OCI-LY3 (cell line): ENCODE measurements around the gene LHPP.

Experiments used
- EZH2phosphoT487 ChIP-seq: fragments of 200-600 bp; shearing (Covaris generic); IDR thresholded peaks from 2 replicates; pipeline ENCODE4 v1.6.1; 2018; ENCODE audit warnings: antibody characterized with exemption, mixed run types, low read depth
- TF ChIP-seq, protein P1 (sequence below): fragments of 200-600, 300-600 bp; sonication (generic); IDR thresholded peaks from 2 replicates; pipeline ENCODE4 v1.5.1; 2014; ENCODE audit warnings: antibody characterized with exemption, low read length, low read depth

DNA sequence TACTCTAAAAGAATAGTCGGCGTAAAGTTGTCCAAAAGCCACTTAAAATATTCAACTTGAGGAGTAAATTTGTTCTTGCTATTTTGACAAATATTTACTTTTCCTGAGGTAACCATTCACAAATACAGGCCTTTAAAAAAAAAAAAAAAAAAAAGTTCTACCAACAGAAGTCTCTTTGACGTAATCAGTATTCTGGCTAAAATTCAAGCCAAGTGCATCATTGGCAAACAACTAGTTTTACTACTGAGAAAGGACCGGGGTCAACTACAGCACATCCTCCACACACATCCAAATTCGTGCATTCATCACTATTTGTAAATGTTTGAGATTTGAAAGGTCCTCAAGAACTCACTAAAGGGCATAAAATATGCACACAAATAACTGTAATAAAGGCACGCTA lies 44.9 kb upstream of the LHPP start:
- TF ChIP-seq, protein P1, sequence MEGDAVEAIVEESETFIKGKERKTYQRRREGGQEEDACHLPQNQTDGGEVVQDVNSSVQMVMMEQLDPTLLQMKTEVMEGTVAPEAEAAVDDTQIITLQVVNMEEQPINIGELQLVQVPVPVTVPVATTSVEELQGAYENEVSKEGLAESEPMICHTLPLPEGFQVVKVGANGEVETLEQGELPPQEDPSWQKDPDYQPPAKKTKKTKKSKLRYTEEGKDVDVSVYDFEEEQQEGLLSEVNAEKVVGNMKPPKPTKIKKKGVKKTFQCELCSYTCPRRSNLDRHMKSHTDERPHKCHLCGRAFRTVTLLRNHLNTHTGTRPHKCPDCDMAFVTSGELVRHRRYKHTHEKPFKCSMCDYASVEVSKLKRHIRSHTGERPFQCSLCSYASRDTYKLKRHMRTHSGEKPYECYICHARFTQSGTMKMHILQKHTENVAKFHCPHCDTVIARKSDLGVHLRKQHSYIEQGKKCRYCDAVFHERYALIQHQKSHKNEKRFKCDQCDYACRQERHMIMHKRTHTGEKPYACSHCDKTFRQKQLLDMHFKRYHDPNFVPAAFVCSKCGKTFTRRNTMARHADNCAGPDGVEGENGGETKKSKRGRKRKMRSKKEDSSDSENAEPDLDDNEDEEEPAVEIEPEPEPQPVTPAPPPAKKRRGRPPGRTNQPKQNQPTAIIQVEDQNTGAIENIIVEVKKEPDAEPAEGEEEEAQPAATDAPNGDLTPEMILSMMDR, result no peak
- TF ChIP-seq EZH2phosphoT487, result no peak
